DMS153 treated with DMSO at 0.1 percent for 48 hours (cell line): ENCODE data around the gene CCDC178.
A peak's percentile ranks its signal among the peaks of the same experiment; 100 is the strongest.

Experiments
- DNase-seq: peaks from one replicate; lab custom pipeline; 2025; ENCODE audit not compliant: unreplicated experiment; lab: John Stamatoyannopoulos, UW

CCDC178 gene

DNA sequence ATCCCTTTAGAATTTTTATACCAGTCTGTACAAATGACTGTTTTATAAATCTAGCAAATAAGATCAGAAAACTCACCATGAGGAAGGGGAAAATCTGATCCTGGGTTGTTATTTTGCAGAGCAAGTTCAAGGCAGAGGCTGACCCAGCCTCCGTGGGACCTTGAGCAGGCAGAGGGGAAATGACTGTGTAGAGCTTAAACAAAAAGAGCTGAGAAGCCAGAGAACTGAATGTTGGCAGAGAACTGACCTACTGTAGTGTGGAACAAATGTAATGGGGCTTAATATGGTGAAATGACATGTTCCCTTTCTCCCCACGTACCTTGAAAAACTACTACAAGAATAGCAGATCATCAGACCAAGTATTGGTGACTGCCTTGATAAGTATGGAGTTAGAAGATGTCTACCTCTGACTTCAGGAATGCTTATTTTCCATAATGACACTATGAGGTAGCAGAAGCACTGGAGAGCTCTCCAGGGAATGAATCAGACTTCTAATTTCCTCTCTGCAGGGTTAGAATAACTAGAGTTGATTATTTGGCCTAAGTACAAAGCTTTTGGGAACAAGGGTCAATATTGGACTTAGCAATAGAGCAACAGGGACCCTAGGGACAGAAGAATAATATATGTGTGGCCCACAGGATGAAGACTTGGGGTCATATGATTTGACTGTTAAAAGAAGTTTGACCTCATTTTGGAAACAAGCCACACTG is 304.4 kb downstream of the CCDC178 start:
- no peak for DNase-seq

DNA sequence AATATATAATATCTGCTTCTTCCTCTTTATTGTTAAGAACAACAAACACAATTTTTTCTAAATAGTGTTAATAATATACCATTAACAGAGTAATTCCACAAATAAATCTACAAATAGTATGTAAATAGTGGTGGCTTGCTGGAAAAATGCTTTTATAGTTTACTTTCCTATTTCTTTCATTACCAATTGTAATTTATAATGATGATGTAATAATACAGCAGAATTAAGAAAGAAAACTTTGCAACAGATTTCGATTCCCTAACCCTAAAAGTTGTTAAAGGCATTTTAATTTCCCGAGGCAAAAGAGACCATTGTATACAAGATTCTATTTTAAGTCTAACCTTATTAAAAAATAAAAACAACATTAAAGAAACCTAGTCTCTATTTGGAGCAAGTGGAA is 307.9 kb downstream of the CCDC178 start:
- no peak for DNase-seq

- no peak for DNase-seq
These were observed 311.9 kb downstream of the CCDC178 start for GRCh38 chr18:33128581-33128980.

DNA sequence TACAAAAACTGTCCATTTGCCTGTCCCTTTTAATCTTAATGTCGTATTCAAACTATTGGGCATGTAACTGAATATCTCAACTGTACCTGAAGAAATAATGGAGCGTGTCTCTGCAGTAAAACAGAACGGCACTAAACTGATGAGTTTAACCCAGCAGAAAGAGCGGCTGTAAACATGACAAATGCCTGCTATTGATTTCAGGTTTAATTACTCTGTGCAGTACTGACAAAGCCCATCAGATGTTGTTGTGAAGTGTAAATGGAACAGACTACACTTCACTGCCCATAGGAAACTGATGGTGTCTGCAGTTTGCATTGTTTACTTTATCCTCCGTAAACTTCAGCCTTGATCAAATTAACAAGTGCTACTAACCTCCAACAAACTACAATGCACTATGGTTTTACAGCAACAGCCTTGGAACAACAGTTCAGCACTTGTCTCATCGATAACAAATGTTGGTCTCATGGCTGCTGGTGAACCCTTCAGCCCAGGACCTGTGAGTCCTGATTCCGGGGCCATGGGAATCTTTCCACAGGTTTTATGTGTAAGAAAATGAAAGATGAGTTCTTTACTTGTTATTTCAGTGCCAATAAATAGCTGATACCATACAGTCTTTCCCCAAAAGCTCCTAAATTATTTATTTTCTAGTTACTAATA is 316.5 kb downstream of the CCDC178 start:
- DNase-seq, result peak; percentile 89

DNA sequence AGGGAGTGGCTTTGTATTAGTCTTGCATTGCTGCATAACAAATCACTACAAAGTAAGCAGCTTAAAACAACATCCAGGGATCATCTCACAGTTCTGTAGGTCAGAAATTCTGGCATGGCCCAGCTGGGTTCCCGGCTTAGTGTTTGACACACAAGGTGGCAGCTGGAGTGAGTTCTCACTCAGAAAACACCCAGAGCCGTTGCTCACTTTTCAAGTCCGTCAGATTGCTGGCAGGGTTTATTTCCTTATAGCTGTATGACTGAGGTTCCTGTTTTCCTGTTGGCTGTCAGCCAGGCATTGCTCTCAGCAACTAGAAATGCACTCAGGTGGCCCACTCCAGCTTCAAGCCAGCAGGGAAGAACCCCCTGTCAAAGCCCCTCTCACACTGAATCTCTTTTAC is 324.1 kb downstream of the CCDC178 start:
- DNase-seq, result peak; percentile 81

- no peak for DNase-seq
These were observed 324.6 kb downstream of the CCDC178 start for GRCh38 chr18:33115917-33116316.

GRCh38 chr18:33115476-33115875 is 325.0 kb downstream of the CCDC178 start:
- DNase-seq, result no peak

DNA sequence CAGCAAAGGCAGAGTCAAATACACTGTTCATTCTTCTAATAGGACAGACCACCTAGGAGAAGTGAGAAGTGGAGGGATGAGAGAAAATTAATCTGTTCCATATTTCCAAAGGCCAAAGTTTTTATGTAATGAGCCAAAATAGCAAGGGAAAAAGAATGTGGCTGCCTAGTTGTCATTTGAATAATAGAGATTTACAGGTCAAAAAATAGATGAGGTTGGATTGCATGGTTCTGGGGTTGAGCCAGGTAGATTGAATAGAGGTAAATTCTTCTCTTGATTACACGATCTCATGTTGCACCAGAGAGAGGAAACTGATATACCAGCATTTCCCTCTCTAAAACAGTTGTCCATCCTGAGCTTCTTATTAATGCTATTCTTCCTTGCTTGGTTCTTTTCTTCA is 325.8 kb downstream of the CCDC178 start:
- DNase-seq, result peak; percentile 41

DNA sequence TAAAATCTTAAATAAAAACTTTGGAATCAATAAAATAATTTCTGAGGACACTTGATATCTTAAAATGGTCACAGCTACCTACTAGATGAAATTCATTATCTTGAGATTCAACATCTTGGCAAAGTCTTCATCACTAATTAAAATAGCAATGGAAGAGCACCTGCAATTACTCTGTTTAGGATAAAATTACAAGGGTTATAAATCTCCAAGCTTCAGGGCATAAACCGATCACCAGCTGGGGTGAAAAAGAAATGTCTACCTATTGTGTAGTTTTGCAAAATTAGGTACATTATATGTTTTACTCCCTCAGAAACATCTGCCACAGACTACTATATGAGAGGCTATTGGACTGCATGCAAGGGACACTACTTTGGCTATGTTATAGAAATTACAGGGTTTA is 327.1 kb downstream of the CCDC178 start:
- DNase-seq, result no peak

DNA sequence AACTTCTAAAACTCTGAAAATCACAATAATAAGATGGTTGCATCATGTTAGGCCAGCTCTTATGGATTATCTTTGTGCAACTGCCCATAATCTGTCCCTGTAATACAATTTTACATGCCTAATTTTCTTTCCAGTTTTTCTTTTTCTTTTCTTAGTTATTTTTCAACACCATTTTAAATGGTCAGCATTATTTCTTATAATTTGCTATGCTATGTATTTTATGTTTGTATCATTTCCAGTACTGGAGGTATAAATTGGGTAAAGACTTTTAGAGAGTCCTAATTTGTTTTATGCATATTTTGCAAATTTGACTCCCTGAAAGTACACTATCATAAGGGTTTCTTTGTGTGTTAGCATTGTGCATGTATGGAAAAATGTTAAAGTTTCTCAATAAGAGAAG is 333.0 kb downstream of the CCDC178 start:
- no peak for DNase-seq

- DNase-seq, result no peak
These were observed 339.2 kb downstream of the CCDC178 start for GRCh38 chr18:33101316-33101715.

DNA sequence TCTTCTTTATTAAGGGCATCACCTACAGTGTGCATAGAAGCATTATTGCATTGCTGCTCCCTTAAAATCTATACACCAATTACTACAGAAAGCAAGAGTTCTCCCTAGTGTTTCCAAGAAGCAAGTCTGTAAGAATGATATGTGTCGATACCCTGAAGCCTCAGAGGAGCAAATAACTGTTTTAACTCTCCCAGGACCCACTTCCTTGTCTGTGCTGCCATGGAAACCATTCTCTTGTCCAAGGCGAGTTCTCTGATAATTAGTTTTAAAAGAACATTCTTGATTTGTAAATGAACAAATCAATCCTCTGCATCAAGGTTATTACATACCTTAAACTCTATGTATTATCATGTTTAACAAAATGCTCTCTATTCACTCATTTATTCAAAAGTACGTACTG is 340.9 kb downstream of the CCDC178 start:
- no peak for DNase-seq

DNA sequence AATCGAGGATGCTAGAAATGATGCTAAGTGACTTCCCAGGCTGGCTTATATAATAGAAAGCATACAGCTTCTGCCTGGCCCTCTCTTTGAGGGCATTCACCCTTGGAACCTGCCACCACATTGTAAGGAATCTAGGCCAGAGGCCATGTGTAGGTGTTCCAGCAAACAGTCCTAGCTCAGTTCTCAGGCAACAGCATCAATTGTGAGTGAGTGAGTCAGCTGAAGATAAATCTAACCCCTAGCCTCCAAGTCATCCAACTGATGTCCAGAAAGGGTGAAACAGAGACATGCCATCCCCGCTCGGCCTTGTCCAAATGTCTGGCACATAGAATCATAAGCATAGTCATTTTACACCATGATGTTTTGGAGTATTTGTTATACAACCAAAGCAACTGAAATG is 343.4 kb downstream of the CCDC178 start:
- DNase-seq, result no peak

- DNase-seq, result no peak
These were observed 350.1 kb downstream of the CCDC178 start for GRCh38 chr18:33090461-33090860.

DNA sequence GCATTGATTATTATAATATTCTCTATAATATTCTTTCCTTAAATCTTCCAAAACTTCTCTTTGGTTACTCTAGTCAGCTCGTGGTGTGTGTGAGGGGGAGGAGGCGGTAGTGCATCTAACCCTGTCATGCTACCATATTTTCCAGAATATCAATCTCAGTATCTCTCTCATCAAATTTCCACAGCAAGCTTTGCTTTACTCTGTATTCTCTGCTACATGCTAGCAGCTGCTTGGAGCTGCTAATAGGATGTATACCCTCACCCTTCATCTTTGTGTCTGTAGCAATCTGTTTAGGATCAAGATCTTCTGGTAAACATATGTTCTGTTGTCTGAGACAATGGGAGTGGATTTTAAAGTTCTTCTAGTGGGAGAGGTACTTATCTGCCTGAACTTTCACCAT is 363.9 kb downstream of the CCDC178 start:
- no peak for DNase-seq

GRCh38 chr18:33074125-33074524 is 366.4 kb downstream of the CCDC178 start:
- DNase-seq, result no peak

GRCh38 chr18:33062834-33063364 is 377.6 kb downstream of the CCDC178 start:
- DNase-seq, result no peak

- no peak for DNase-seq
These were observed 387.6 kb downstream of the CCDC178 start for GRCh38 chr18:33052886-33053285.

DNA sequence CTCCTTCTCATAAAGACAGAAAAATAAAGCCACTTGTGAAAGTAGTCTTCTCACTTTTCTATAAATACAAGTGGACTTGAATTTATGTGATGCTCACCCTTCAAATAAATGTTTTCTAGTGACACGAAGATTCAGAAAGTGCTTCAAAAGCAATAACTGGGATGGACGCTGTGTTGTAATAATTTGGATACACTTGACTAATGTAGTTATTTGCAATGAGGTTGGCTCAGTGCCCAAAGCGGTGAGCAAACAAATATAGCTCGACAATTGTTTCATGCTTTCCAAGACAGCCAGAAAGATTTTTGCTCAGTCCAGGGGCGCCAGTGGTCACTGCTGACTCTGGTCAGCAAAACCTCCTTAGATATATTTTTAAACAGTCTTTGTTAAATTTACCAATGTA is 389.1 kb downstream of the CCDC178 start:
- DNase-seq, result peak; percentile 82

DNA sequence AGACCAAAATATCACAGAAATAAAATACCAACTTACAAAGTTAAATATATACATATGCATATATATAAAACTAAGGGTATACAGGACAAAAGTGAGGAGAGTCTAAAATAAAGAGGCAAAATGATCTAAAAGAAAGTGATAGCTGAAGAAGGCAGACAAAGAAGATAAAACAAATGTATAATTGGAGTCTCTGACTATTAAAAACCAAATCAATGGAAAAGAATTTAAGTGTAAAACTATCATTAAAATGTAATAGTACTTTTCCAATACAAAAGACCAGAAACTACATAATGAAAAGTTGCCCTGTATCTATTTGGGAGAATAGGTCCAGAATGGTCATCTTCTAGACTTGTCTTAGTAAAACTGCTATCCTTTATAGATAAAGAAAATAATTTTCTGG is 400.3 kb downstream of the CCDC178 start:
- DNase-seq, result no peak

DNA sequence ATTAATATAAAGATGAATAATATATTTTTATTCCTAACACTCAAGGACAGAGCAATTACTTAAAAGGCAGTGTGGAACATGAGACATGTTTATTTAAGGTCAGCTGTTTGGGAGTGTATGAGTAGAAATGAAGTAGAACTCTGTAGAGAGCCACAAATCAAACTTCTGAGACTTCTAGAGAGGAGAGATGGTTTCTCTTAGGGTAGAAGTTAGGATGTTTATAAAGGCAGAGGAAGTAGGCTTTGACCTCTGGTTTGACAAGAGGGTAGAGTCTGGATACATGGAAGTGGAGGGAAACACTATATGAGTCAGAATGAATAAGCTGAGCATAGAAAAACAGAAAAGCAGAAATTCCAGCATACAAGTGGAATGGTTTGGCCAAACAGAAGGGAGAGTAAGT is 405.6 kb downstream of the CCDC178 start:
- no peak for DNase-seq

GRCh38 chr18:33034212-33034611 is 406.3 kb downstream of the CCDC178 start:
- DNase-seq, result no peak

GRCh38 chr18:33022370-33022769 is 418.2 kb downstream of the CCDC178 start:
- no peak for DNase-seq
